ENCODE measurements around the gene TCERG1L.
"Not testable (repeated sequence)": the region's sequence is repeated elsewhere in the genome, so short reads cannot be mapped to it uniquely, and the experiment has no call there.

TCERG1L gene

DNA sequence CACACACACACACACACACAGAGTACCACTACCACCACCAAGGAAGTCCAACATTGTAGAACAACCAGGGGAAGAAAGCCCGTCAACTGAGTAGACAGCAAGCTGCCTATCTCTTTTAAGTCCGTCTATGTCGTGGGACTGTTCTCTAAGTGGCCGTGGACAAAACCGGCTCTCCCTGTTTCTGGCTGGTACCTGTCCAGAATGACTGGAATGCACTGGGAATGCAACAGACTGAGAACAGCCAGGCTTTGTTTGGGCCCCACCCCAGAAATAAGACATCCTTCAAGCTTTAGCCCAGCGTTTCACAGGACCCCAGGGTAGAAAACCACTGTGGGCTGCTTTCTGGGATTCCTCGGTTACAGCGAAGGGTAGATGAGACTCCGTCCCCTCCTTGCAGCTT, 203.6 kb downstream of the TCERG1L start:
- no peak for TF ChIP-seq CTCF (IDR thresholded peaks at IDR 0.05; ENCODE audit: borderline replicate concordance, control extremely low read depth, extremely low read depth, insufficient read depth, missing control alignments)
- in situ Hi-C loops (cut with MboI; ENCODE audit: low sequenced_read_pairs, unreplicated experiment), result no loop called here
- no peak for DNase-seq (ENCODE audit: low spot score)

DNA sequence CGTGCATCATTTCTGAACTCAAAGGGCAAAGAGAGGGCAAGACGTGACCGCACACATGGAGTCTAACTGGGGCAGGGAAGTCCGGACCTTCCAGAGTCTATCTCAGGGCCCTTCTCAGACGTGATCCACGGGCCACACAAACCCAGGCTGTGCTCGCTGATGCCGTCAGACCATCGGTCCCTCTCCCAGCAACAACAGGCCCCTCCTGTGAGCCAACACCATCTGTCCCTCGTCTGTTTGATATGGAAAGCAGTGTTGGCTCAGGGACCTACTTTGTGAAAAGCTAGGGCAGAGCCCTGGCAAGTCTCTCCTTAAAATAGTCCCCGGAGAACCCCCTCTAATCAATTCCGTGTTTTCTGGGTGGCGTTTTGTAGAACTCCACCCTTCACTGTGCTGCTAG, 208.8 kb downstream of the TCERG1L start:
- no peak for TF ChIP-seq CTCF (IDR thresholded peaks at IDR 0.05; ENCODE audit: borderline replicate concordance, control extremely low read depth, extremely low read depth, insufficient read depth, missing control alignments)
- in situ Hi-C loops (cut with MboI; ENCODE audit: low sequenced_read_pairs, unreplicated experiment), result no loop called here
- DNase-seq (ENCODE audit: low spot score), result no peak

- in situ Hi-C loops (cut with MboI; ENCODE audit: low sequenced_read_pairs, unreplicated experiment), result no loop called here
- no peak for TF ChIP-seq CTCF (IDR thresholded peaks at IDR 0.05; ENCODE audit: borderline replicate concordance, control extremely low read depth, extremely low read depth, insufficient read depth, missing control alignments)
- no peak for DNase-seq (ENCODE audit: low spot score)
These were observed 209.4 kb downstream of the TCERG1L start for GRCh38 chr10:131102147-131102546.

DNA sequence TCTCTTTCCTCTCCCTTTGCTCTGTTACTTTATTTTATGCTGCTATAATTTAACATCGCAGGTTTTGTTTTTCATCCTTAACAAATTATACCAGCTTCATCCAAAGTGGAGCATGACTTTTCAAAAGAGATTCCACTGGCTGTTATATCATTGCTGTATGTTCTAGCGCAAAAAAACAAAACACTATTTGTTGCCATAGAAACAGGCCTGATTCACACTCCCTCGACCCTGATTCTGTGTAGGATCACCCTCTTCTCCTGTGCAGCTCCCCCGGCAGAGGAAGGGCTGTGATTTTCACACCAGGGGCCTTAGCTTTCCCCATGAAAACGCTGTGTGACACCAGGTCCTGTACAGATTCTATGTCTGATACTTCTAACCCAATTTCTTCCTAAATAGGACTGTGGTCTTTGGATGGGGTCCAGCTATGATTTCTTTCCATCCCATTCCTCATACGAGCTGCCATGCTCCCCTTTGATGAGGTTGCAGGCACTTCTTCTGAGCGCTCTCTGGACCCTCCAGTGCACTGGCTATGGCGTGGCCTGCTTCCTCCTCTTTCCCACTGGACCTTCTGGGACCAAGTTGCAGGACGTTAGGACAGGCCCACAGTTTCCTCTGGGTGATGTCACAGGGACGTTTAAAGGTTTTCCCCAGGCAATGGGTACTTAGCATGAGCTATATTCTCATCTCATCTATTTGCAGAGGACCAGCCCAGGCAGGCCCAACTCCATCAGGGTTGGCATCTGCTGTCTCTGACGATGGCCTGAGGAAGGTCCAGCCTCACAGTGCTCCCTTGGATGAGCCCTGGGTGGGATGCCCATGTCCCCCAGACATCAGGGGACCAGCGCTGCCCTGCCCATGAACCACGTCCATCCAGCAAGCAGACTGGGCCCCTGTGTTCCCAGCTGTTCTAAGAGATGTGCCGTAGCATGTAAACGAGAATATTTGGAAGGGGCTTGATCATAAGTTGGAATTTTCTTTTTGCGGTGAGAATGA, 210.8 kb downstream of the TCERG1L start:
- in situ Hi-C loops (cut with MboI; ENCODE audit: low sequenced_read_pairs, unreplicated experiment); DNase-seq (ENCODE audit: low spot score): not testable (repeated sequence)

- no peak for TF ChIP-seq CTCF (IDR thresholded peaks at IDR 0.05; ENCODE audit: borderline replicate concordance, control extremely low read depth, extremely low read depth, insufficient read depth, missing control alignments)
- in situ Hi-C loops (cut with MboI; ENCODE audit: low sequenced_read_pairs, unreplicated experiment), result no loop called here
These were observed 212.3 kb downstream of the TCERG1L start for GRCh38 chr10:131099028-131099726.

DNA sequence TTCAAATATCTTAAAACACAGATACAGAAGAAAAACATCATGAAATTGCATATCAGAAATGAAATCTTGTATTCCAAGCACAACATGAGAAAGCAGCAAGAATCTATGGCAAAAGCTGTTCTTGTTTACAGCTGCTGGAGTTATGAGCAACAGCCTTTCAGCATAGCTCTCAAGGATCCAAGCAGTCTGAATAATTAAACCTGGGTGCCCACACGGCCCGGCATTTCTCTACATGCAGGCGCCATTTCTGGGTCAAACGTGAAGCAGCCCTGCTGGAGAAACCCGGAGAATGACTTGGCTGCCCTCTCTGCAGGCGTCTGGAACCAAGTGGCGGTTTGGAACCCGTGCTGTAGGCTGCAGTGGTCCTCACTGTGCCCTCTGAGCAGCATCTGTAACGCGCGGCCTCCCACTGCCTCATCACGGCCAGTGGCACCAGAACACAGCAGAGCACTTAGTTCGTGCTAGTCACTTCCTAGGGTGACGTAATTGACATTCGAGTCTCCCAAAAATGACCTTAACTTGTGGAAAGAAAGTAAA, 213.0 kb downstream of the TCERG1L start:
- no peak for DNase-seq (ENCODE audit: low spot score)
- in situ Hi-C loops (cut with MboI; ENCODE audit: low sequenced_read_pairs, unreplicated experiment), result no loop called here
- TF ChIP-seq CTCF (IDR thresholded peaks at IDR 0.05; ENCODE audit: borderline replicate concordance, control extremely low read depth, extremely low read depth, insufficient read depth, missing control alignments), result no peak

More at GRCh38 chr10:131099028-131099726, 212.3 kb downstream of the TCERG1L start:
- DNase-seq (ENCODE audit: low spot score), result no peak

All from GM13976 (cell line).